SU-DHL-6 (cell line): ENCODE results near the gene LAMA1.

Experiments used
- H2AFZ ChIP-seq: fragments of 200-600 bp; sonication (generic); 2 replicates; pipeline ENCODE4 v1.6.1; 2014; ENCODE audit warnings: low read depth, mild to moderate bottlenecking, moderate library complexity, mixed read lengths, antibody characterized with exemption, low read length; ENCODE audit not compliant: severe bottlenecking
- H3F3A ChIP-seq: fragments of 200-600 bp; shearing (Covaris generic); 2 replicates; pipeline ENCODE4 v1.6.0; 2016; ENCODE audit warnings: antibody characterized with exemption, mild to moderate bottlenecking; ENCODE audit not compliant: insufficient read depth
- H3K27ac ChIP-seq: fragments of 200-600 bp; sonication (generic); 2 replicates; pipeline ENCODE4 v1.5.1; 2016; ENCODE audit warnings: low read depth, mild to moderate bottlenecking, low read length, moderate library complexity, mixed read lengths
- H3K27me3 ChIP-seq: fragments of 200-600 bp; sonication (generic), shearing (Covaris generic); 2 replicates; pipeline ENCODE4 v1.6.0; 2014; ENCODE audit warnings: mild to moderate bottlenecking, low read length
- H3K36me3 ChIP-seq: fragments of 200-600 bp; sonication (generic); 2 replicates; pipeline ENCODE4 v1.6.1; 2014; ENCODE audit warnings: mild to moderate bottlenecking, low read length, mixed read lengths
- H3K4me2 ChIP-seq: fragments of 300-600, 200-600 bp; shearing (Covaris generic), sonication (generic); 2 replicates; pipeline ENCODE4 v1.6.0; 2014; ENCODE audit warnings: low read length, low read depth, mild to moderate bottlenecking; ENCODE audit not compliant: poor library complexity, severe bottlenecking
- H3K4me3 ChIP-seq: fragments of 200-600 bp; sonication (generic); 2 replicates; pipeline ENCODE4 v1.5.1; 2014; ENCODE audit warnings: antibody characterized with exemption, low read length, mild to moderate bottlenecking, mixed read lengths; ENCODE audit not compliant: insufficient read depth, poor library complexity, severe bottlenecking
- H3K79me2 ChIP-seq: fragments of 200-600 bp; sonication (generic); 2 replicates; pipeline ENCODE4 v1.6.1; 2014; ENCODE audit warnings: mild to moderate bottlenecking, low read length, moderate library complexity; ENCODE audit not compliant: insufficient read depth
- H3K9ac ChIP-seq: fragments of 200-600 bp; sonication (generic); 2 replicates; pipeline ENCODE4 v1.7.0; 2014; ENCODE audit warnings: mild to moderate bottlenecking, low read length
- H3K9me2 ChIP-seq: fragments of 200-600 bp; sonication (generic); replicated peaks from 2 replicates; pipeline ENCODE4 v1.6.1; 2014; ENCODE audit warnings: low read length; ENCODE audit not compliant: insufficient read depth
- H3K9me3 ChIP-seq: fragments of 200-600 bp; sonication (generic); 2 replicates; pipeline ENCODE4 v1.6.1; 2014; ENCODE audit warnings: low read length, mixed read lengths; ENCODE audit not compliant: insufficient read depth
- H4K20me1 ChIP-seq: fragments of 200-600 bp; sonication (generic); 2 replicates; pipeline ENCODE4 v1.6.1; 2014; ENCODE audit warnings: low read depth, mild to moderate bottlenecking, antibody characterized with exemption, low read length, moderate library complexity, mixed read lengths
- CTCF ChIP-seq: fragments of 200-600 bp; sonication (generic); IDR thresholded peaks from one replicate; pipeline ENCODE4 v1.5.1; 2017; ENCODE audit warnings: antibody characterized with exemption, mild to moderate bottlenecking, low read length, moderate library complexity; ENCODE audit not compliant: insufficient read depth, poor library complexity, severe bottlenecking
- EZH2phosphoT487 ChIP-seq: fragments of 200-600 bp; sonication (generic), shearing (Covaris generic); conservative IDR thresholded peaks from 2 replicates; pipeline ENCODE4 v1.6.1; 2018; ENCODE audit warnings: mild to moderate bottlenecking, antibody characterized with exemption, low read length, moderate library complexity, mixed read lengths

The LAMA1 gene

DNA sequence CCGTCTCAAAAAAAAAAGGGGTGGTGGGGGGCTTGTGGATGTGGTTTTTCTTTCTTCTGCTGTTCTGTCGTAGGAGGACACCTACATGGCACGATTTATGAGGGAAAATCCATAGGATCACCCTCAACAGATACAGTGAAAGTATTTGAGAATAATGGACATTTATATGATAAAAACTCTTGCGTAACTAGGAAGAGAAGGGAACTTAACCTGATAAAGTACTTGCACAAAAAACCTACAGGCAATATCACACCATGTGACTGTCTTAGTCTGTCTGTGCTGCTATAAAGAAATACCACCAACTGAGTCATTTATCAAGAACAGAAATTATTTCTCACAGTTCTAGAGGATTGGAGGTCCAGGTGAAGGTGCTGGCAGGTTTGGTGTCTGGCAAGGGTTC lies 21.8 kb upstream of the LAMA1 start:
- H3F3A ChIP-seq: no peaks in the 10 kb centered on the region
- no peaks in the 10 kb centered on the region for H3K9me2 ChIP-seq
- no peaks in the 10 kb centered on the region for H3K27me3 ChIP-seq
- no peak overlapping the region for H3K4me3 ChIP-seq
- no peaks in the 10 kb centered on the region for H3K36me3 ChIP-seq
- no peak overlapping the region for H3K27ac ChIP-seq
- no peaks in the 10 kb centered on the region for H3K9me3 ChIP-seq
- TF ChIP-seq CTCF: no peak
- no peak for TF ChIP-seq EZH2phosphoT487
- H4K20me1 ChIP-seq: no peaks in the 10 kb centered on the region
- no peak overlapping the region for H2AFZ ChIP-seq
- no peaks in the 10 kb centered on the region for H3K79me2 ChIP-seq
- H3K9ac ChIP-seq: no peak overlapping the region
- H3K4me2 ChIP-seq: no peak overlapping the region

DNA sequence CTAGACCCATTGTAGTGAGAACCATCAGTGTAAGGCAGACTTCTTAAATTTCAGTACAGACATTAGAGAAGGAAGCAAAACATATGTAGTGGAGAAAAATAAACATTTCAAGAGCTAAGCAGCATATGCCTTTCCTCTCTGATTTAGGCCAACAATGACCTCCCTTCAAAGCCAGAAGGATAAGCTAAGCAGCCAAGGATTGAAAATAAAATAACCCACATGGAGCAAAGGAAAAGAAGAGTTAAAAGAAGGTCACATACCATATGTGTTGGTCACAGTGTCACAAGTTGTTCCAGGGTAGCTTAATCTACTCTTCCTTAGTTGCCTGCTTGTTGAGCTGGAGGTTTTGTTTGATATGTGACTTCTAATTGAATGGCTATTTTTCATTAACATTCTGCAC lies 15.6 kb upstream of the LAMA1 start:
- Histone ChIP-seq H3K79me2 (no peaks in the 10 kb centered on the region), H3K27me3 (no peaks in the 10 kb centered on the region), H3K36me3 (no peaks in the 10 kb centered on the region), H3K9ac (no peak overlapping the region), H4K20me1 (no peaks in the 10 kb centered on the region), H3K9me3 (no peaks in the 10 kb centered on the region), H2AFZ (no peak overlapping the region), H3K27ac (no peak overlapping the region), H3F3A (no peaks in the 10 kb centered on the region), H3K9me2 (no peaks in the 10 kb centered on the region), H3K4me3 (no peak overlapping the region), H3K4me2 (no peak overlapping the region)
- TF ChIP-seq EZH2phosphoT487: no peak
- no peak for TF ChIP-seq CTCF

GRCh38 chr18:7132356-7133150 lies 15.0 kb upstream of the LAMA1 start:
- no peaks in the 10 kb centered on the region for H4K20me1 ChIP-seq
- no peaks in the 10 kb centered on the region for H3K79me2 ChIP-seq
- H3K9ac ChIP-seq: no peak overlapping the region
- no peaks in the 10 kb centered on the region for H3K9me3 ChIP-seq
- no peak for TF ChIP-seq CTCF
- TF ChIP-seq EZH2phosphoT487: no peak
- no peak overlapping the region for H2AFZ ChIP-seq
- H3K27me3 ChIP-seq: no peaks in the 10 kb centered on the region
- H3K36me3 ChIP-seq: no peaks in the 10 kb centered on the region
- H3F3A ChIP-seq: no peaks in the 10 kb centered on the region
- H3K27ac ChIP-seq: no peak overlapping the region
- H3K4me2 ChIP-seq: no peak overlapping the region
- no peak overlapping the region for H3K4me3 ChIP-seq
- H3K9me2 ChIP-seq: no peaks in the 10 kb centered on the region
